Femur (tissue), 1 donor: ENCODE measurements around the gene ZGLP1.
A peak's percentile ranks its signal among the peaks of the same experiment; 100 is the strongest.

ENCODE experiments used
- DNase-seq: peaks from one replicate; pipeline ENCODE4 v3.0.0-alpha.2; 2017

Gene ZGLP1

GRCh38 chr19:10271543-10272086 is 38.0 kb downstream of the ZGLP1 start:
- DNase-seq, result peak; percentile 27

- DNase-seq, result peak; percentile 83
These were observed 38.8 kb downstream of the ZGLP1 start, which contains the start of gene ICAM1 for GRCh38 chr19:10270616-10271394. TSS of gene ICAM1 (plus strand) at chr19:10271120. CDS start at chr19:10271160, 40 bp downstream.

- DNase-seq, result peak; percentile 79
These were observed 39.4 kb downstream of the ZGLP1 start for GRCh38 chr19:10270180-10270615.

- DNase-seq, result peak; percentile 89
These were observed 40.1 kb downstream of the ZGLP1 start for GRCh38 chr19:10269333-10270179.

- peak; percentile 25 for DNase-seq
These were observed 41.5 kb downstream of the ZGLP1 start for GRCh38 chr19:10268071-10268470.

- no peak for DNase-seq
These were observed 42.9 kb downstream of the ZGLP1 start for GRCh38 chr19:10266706-10267105.

GRCh38 chr19:10262771-10263170 is 46.8 kb downstream of the ZGLP1 start:
- no peak for DNase-seq

- DNase-seq, result no peak
These were observed 49.5 kb downstream of the ZGLP1 start for GRCh38 chr19:10260141-10260584.

- peak; percentile 83 for DNase-seq
These were observed 50.3 kb downstream of the ZGLP1 start for GRCh38 chr19:10259162-10259905.

GRCh38 chr19:10258080-10258710 is 51.4 kb downstream of the ZGLP1 start:
- no peak for DNase-seq

GRCh38 chr19:10256970-10257615 is 52.5 kb downstream of the ZGLP1 start:
- no peak for DNase-seq

- DNase-seq, result no peak
These were observed 53.1 kb downstream of the ZGLP1 start for GRCh38 chr19:10256551-10256950.

- no peak for DNase-seq
These were observed 54.3 kb downstream of the ZGLP1 start for GRCh38 chr19:10255358-10255757.
